Measurements from ENCODE around the gene MSN. TPM values are rescaled to one million over a fixed set of nuclear protein-coding genes. Genes with fewer than 3 reads are reported as not detected.
A peak's percentile ranks its signal among the peaks of the same experiment; 100 is the strongest.
"Not testable (repeated sequence)": the region's sequence is repeated elsewhere in the genome, so short reads cannot be mapped to it uniquely, and the experiment has no call there.

The MSN gene
- total RNA-seq (2014; rRNA removed; shearing (Covaris generic)), result 326 and 328 TPM in 2 replicates

GRCh38 chrX:65667503-65668376 lies at the start of gene MSN:
TSS of gene MSN (plus strand) at chrX:65667654. CDS start at chrX:65667842, 188 bp downstream.
- peak; percentile 40 for DNase-seq (ENCODE audit: low spot score)

- DNase-seq (ENCODE audit: low spot score), result not testable (repeated sequence)
Measured at GRCh38 chrX:65620096-65620705, 47.3 kb upstream of the MSN start.

GRCh38 chrX:65630771-65631170 lies 36.7 kb upstream of the MSN start:
- no peak for DNase-seq (ENCODE audit: low spot score)

- no peak for DNase-seq (ENCODE audit: low spot score)
Measured at GRCh38 chrX:65633826-65634225, 33.6 kb upstream of the MSN start.

- no peak for DNase-seq (ENCODE audit: low spot score)
Measured at GRCh38 chrX:65634732-65635131, 32.7 kb upstream of the MSN start.

GRCh38 chrX:65635378-65635777 lies 32.1 kb upstream of the MSN start:
- no peak for DNase-seq (ENCODE audit: low spot score)

GRCh38 chrX:65635822-65636221 lies 31.6 kb upstream of the MSN start:
- DNase-seq (ENCODE audit: low spot score), result no peak

GRCh38 chrX:65636261-65636660 lies 31.2 kb upstream of the MSN start:
- not testable (repeated sequence) for DNase-seq (ENCODE audit: low spot score)

GRCh38 chrX:65637335-65637734 lies 30.1 kb upstream of the MSN start:
- DNase-seq (ENCODE audit: low spot score), result no peak

GRCh38 chrX:65642914-65643491 lies 24.5 kb upstream of the MSN start:
- DNase-seq (ENCODE audit: low spot score), result peak; percentile 47

- DNase-seq (ENCODE audit: low spot score), result peak; percentile 26
Measured at GRCh38 chrX:65643531-65644052, 23.9 kb upstream of the MSN start.

GRCh38 chrX:65644621-65645289 lies 22.7 kb upstream of the MSN start:
- DNase-seq (ENCODE audit: low spot score), result peak; percentile 83

GRCh38 chrX:65647801-65648200 lies 19.7 kb upstream of the MSN start:
- no peak for DNase-seq (ENCODE audit: low spot score)

- DNase-seq (ENCODE audit: low spot score), result no peak
Measured at GRCh38 chrX:65652098-65652497, 15.4 kb upstream of the MSN start.

GRCh38 chrX:65657009-65657441 lies 10.4 kb upstream of the MSN start:
- DNase-seq (ENCODE audit: low spot score), result not testable (repeated sequence)

- no peak for DNase-seq (ENCODE audit: low spot score)
Measured at GRCh38 chrX:65657659-65658058, 9.8 kb upstream of the MSN start.

- DNase-seq (ENCODE audit: low spot score), result no peak
Measured at GRCh38 chrX:65658229-65658628, 9.2 kb upstream of the MSN start.

GRCh38 chrX:65667157-65667502 lies 324 bp upstream of the MSN start:
- DNase-seq (ENCODE audit: low spot score), result no peak

- peak; percentile 85 for DNase-seq (ENCODE audit: low spot score)
Measured at GRCh38 chrX:65668377-65669310, 1.2 kb downstream of the MSN start.

GRCh38 chrX:65671286-65671685 lies 3.8 kb downstream of the MSN start:
- no peak for DNase-seq (ENCODE audit: low spot score)

- DNase-seq (ENCODE audit: low spot score), result no peak
Measured at GRCh38 chrX:65671966-65672365, 4.5 kb downstream of the MSN start.

All from A172 (cell line).